NCI-H146 treated with DMSO at 0.1 percent for 48 hours (cell line): Measurements from ENCODE around the gene CEP112.

Experiments
- DNase-seq: peaks from one replicate; lab custom pipeline; 2025; ENCODE audit not compliant: unreplicated experiment; lab: John Stamatoyannopoulos, UW

Gene CEP112

DNA sequence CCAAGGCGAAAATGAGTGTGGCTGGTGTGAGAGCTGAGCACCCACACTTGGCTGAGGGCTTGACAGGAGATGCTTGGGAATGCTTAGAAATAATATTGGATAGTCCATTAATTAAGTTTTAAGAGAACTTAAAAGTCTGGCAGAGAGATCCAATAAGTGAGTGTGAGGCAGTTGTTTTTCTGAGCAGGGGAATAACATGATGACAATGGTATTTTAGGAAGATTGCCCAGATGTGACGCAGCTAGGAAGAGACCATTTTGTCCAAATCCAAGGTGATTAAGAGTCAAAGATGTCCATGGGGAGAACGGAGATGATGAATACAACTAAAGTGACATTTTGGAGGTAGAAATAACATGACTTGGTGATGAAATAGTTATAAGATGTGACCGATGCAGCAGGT lies 527.7 kb downstream of the CEP112 start:
- no peak for DNase-seq

DNA sequence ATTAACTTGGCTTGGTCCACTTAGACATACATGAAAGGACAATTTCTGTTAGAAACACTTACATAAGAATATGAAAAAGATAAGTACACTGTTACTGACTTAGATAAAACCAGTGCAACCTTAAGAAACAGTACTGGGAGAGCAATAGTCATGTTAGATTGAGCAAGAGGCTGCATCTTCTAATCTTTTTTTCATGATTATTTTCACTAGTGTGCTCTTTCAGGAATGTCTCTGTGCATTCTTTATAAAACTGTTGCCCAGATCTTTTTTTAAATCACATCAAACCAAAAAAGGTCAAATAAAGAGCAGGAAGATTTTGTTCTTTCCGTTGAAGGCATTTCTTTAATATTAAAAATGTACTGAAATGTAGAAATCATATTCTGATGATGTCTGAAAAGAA lies 529.7 kb downstream of the CEP112 start:
- DNase-seq, result no peak

DNA sequence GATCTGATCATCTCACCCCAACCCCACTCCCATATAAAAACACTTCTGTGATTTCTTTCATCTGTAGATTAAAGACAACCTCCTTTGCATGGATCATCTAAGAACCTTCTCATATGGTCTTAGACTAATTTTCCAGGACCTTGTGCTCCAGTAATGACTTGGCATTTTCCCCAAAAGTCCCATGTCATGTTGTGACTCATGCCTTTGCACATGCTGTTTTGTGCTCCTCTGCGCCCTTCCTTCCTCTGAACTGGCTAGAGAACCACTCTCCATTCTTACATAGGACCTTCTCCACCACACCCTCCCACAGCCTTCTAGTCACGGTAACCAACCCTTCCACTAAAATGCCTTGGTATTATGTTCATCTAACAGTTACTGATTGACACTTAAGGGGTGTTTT lies 531.0 kb downstream of the CEP112 start:
- DNase-seq, result no peak

DNA sequence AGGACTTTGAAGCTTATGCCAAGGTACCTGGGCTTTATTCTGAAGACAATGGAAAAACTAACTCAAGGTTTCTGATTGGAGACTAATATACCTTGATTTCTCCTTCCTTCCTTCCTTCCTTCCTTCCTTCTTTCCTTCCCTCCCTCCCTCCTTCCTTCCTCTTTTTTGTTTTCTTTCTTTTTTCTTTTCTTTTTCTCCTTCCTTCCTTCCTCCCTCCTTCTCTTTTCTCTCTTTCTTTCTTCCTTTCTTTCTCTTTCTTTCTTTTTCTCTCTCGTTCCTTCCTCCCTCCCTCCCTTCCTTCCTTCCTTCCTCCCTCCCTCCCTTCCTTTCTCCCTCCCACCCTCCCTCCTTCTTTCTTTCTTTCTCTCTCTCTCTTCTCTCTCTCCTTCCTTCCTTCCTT lies 531.9 kb downstream of the CEP112 start:
- no peak for DNase-seq

DNA sequence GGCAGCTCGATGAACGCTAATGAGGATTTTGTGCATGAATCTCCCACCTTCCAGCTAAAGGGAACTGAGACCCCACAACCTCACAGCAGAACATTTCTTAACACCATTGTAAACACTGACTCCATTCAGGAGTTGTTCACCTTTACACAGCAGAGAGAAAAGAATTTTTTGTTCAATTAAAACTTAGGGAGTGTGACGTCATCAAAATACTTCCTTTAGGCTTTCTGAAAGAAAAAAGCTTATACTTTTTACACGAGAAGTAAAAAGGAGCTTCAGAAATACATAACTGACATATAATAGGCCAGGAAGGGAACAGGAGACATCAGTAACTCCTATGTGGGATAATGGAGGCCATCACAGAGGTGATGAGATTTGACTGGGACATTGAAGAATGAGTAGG lies 532.4 kb downstream of the CEP112 start:
- DNase-seq, result no peak

DNA sequence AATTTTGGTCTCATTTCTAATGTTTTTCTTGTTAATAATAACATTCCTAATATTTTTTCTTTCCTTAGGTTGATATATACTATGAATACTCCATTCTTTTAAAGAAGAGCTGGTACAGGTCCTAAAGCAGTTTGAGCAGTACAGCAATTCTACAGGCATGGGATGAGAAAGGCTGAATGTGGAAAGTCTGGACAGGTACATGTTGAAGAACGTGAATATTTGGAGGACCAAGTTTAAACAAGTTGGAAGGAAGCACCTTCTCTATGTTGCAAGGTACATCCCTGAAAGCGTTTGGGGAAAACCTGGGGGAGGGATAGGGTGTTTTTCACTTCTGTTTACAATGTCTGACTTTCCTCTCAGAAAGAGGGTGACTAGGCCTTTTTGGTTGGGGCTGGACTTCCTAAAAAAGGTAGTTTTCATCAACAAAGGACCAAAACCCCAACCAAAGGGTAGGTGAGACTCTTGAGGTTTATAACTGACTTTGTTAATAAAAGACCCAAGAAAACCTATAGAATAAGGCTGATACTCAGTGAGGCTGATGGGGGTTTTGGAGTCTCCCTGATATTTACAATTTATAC lies 534.6 kb downstream of the CEP112 start:
- no peak for DNase-seq

DNA sequence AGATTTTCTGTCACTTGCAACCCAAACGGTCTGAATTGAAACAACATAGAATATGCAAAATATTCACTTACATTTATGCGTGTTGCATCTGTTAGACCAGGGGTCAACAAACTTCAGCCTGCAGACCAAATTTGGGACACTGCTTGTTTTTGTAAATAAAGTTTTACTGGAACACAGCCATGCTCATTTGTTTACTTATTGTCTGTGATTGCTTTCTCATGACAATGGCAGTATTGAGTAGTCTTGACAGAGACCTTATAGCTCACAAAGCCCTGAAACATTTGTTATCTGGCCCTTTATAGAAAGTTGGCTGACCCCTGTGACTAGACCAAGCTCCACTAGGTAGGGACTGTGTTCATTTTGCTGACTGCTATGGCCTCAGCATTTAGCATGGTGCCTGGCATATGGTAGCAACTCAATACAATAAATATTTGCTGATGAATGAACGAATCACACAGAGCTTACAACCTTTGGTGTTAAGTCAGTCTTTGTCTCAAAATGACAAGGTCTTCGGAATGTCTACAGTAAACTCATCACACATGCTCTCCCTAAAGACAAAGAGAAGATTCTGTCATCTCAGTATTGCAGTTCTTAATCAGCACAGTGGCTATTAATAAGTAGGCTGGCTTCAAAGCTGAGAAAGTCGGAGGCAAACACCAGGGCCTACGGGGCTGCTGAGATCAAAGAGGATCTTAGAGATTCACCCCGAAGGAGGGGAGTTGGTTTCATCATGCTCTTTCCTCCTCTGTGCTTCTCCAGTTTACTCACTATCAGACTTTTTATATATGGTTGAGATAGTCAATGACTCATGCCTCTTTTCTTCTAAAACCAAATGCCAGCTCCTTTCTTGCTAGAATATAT lies 535.3 kb downstream of the CEP112 start:
- no peak for DNase-seq

DNA sequence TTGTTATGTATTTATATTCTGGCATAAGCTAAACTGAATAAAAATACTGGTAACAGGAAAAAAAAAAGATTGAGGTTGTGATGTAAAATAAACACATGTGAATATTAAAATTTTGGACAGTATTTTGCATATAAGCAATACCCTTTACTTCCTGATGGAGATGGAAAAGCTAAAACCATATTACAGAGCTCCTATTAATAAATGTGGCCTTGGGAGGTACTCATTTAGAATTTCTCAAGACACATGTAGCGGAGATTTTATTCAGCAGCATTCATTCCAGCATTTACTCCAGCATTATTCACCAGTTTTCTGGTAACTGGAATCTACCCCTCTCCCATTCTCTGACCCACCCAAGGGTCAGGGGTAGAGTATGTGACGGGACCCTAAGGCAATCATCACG lies 536.2 kb downstream of the CEP112 start:
- DNase-seq, result no peak

DNA sequence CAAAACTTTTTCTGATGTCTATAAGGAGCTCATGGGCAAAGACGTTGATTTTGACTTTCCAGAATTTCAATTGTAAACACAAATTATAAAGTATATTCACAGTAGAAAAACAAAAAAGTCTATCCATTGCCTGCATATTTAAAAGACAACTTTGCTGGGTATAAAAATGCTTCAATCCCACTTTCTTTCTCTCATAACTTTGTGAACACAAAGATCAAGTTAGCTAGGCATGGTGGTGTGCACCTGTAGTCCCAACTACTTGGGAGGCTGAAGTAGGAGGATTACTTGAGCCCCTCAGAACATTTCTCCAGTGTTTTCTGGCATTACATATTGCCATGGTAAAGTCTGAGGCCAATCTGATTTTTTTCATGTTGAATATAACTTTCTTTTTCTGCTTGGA lies 547.4 kb downstream of the CEP112 start:
- no peak for DNase-seq

DNA sequence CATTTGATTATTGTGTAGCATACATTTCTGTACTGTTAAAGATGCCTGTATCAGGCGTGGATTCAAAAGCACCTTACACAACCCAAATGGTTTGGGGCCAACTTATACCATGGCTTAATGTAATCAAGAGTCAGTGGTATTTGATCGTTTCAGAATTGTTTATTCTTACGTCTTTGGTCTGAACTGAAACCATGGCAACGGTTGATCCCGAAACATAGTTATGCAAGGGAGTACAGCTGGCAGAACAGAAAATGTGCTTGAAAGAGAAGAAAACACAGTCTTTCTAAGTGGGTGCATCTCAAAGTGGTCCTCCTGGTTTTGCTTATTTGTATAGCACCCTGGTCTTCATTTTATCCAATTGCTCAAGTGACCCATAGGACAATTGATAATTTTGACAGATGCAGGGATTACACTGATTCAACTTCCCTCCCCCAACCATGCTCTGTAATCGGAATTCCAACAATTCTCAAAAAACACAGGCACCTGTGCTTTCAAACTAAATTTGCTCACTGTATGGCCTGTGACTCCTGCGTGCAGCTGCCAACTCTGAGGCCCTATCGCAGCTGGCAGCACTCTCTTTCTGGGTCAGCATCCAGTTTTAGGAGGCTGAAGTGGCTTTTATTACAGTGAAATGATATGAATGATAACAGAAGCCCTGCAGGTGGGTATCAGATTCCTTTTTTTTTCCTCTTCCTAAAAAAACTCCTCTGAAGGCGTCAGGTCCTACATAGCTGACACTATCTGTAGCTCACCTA lies 553.5 kb downstream of the CEP112 start:
- DNase-seq, result no peak

DNA sequence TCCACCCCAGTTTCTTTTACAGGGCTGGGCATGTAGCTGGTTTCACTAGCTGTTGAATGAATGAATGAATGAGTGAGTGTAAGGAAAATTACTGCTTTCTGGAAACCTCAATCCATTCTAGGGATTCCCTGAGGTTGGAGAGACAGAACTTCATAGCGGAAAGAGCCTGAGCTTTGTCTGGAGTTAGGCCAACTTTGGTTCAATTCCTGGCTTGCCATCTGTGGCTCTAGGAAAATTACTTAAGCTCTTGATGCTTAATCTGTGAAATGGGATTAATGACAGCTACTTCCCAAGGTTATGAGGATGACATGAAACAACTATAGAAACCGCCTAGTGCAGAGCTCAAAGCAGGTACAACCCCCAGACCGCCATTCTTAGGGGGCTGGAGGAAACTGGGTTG lies 554.1 kb downstream of the CEP112 start:
- DNase-seq, result no peak

DNA sequence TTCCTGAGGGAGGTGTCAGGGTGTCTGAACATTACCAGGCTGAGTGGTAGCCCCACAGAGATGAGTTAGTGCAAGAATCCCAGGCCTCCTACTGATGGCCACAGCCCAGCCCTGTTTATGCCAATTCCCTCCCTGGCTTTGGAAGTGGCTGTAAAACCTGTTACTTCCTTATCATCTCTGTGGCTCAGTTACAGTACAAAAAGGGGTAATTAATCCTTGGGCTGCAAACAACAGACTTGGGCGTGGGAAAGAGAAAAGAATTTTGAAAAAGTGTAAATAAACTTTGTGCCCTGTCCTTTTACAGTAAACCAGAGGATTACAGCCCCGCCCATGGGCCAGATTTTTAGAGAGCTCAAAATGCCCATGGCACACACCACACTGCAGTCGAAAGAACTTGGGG lies 557.4 kb downstream of the CEP112 start:
- no peak for DNase-seq

DNA sequence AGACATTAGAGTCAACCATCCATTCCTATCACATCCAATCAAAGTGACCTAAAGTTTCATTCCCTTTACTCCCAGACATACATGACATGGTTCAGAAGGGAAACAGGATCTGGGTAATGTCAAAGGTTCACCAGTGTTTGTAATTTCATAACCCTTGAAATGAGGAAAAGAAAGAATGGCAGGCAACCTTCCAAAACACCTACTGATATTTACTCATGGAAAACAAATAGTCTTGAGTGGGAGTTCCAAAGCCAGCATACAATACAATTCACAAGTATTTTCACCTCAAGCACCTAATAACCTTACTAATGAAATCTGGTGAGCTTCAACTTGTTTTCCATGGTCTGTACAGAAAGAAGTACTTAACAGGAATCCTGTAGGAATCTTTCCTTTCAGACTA lies 557.9 kb downstream of the CEP112 start:
- DNase-seq, result no peak

DNA sequence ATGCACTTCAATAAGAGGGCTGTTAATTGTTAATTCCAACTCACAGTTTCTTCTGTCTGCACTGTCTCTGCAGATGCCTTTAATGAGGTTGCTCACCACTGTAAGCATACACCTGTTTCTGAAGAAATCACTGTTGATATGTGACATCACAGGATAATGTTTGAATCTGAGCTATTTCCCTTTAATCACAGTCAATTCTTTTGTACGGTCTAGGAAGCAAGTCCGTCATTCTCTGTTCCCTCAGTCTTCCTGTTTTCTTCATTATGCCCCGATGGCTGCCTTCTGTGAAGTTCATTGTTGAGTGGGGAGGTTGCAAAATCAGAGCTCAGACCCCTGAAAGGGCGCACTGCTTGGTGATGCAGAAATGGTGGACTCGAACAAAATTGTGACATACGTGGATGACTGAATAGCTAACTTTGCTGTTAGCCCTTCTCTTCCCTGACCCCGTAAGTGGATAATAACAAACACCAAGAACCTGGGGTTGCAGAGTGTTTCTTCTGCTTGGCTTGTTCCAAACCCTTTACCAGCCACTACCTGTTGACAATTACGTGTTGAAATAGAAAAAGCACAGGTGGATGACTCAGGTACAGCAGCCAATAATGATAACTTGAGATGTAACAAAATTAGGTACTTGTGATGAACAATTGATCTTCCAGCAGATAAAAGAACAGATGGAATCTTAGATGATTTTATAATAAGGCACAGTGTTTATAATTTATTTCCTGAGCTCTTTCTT lies 558.6 kb downstream of the CEP112 start:
- DNase-seq, result no peak

DNA sequence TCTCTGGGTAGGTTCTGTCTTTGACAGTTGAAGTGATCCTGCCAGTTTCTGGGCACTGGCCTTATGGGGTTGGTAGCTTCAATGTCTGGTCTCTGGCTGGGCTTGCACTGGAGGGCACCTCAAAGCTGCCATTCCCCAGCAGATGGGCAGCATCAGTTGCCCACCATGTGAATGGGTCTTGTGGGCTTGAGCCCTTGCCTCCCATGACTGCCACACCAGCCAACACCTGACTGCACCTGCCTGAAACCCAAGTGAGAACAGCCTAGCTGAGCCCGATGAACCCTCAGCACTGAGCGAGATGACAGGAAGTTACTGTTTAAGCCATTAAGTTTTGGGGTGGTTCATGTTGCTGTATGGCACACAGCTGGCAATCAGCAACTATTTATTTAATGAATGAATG lies 561.4 kb downstream of the CEP112 start:
- no peak for DNase-seq

DNA sequence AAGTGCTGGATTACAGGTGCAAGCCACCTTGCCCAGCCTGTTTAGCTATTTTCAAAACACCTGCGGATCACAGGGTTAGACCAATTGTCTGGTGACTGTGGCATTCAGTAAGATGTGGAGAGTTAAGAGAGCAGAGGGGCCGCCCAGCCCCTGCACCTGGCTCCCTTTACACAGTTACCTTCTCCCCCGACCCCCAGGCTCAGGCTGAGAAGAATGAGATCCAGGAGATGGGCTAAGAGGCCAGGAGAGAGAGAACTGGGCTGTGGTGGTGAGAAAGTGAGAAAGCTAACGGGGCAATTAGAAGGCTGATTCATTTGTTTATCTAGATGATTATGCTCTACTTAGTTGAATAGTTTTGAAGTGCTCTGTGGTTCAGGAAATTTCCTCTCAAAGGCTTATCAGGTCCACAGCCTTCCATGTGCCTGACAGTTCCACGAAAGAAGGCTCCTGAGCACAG lies 562.7 kb downstream of the CEP112 start:
- DNase-seq, result peak; percentile 77

DNA sequence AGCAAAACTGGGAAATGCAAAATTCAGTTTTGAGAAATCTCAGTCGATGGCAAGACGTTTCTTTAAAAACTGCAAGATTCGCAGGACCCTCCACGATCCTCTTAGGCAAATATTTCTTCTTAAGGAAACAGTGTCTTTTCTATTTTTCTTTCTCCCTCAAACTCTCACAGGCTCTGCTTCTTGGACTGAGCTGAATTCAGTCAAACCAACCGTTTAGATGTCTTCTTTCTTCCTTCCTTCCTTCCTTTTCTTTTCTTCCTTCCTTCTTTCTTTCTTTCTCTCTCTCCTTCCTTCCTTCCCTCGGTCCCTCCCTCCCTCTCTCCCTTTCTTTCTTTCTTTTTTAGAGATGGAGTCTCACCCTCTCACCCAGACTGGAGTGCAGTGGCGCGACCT lies 563.3 kb downstream of the CEP112 start:
- no peak for DNase-seq

DNA sequence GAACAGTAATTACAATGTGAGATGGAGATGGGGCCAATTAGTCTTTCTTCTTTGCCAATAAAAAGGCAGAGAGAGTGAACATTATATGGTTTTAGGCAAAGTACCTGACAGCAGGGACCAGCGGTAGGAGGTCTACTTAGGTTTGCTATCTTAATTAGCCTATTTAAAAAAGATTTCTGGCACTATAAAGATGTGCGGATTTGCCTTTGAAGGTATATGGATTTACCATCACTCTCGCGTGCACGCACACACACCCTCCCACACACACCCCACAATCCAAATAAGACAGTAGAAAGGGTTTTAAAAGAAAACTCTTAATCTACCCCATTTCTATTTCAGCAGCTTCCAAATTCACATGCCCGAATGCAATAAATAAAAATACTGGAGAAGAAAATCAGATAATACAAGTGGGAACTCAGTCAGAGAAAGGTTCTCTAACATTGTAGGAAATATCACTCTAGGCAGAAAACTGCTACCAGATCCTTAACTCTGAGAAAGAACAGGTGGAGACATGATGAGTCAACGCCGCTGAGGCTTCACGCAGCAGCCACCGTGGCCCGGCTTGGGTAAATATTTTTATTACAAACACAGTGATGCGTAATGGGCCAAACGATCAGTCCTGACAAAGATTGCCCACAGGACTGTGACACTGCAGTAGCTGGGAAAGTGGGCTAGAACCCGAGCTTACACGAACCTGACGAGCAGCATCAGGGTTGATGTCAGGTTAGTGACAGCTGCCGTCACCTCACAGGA lies 563.9 kb downstream of the CEP112 start:
- DNase-seq, result peak; percentile 82

DNA sequence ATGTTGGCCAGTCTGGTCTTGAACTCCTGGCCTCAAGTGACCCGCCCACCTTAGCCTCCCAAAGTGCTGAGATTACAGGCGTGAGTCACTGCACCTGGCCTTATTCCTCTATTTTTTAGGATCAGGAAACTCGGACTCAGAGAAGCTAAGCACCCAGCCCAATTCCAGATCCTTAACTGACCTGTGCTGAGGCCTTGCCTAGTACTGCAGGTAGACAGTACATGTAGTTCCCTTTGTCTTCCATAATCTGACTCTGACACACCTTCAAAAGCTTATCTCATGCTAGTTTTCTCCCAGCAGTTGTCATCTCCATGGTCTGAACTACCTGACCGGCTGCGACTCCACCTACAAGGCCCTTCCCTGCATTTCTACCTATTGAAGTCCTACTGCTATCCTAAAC lies 564.8 kb downstream of the CEP112 start:
- DNase-seq, result no peak

DNA sequence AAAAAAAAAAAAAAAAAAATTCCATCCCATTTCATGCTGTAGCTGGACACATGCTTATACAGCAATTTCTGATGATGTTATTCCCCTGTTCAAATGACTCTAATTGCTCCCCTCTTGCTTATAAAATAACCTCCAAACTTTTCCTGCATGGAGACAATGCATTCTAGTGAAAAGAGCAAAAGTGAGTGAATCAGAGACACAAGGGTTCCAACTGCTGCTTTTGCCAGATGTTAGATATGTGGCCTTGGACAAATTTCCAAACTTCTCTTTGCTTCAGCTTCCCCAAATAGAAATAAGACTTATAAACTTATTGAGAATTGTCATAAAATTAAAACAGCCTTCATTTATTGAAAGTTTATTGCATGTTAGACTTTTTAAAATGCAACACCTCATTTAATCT lies 565.5 kb downstream of the CEP112 start:
- DNase-seq, result no peak

DNA sequence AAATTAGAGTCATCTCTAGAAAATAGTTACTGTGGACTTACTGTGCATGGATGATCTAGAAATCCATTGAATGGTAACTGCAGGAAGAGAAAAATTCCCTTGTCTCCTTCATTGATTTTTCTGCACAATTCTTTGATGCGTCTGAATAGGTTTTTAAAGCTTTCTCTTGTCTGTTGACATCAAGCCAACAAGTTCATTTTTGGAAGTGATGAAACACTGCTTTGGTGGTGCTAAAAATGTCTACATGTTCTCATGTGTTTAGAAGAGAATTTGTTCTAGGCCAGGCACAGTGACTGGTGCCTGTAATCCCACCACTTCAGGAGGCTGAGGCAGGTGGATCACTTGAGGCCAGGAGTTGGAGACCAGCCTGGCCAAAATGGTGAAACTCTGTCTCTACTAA lies 573.4 kb downstream of the CEP112 start:
- no peak for DNase-seq
